Activated CD4-positive, alpha-beta T cell treated with anti-CD3 and anti-CD28 coated beads, Interleukin-2, amount 50 U/mL, for 16 hours (primary cell): ENCODE data around the gene AIG1.
"Not testable (repeated sequence)": the region's sequence is repeated elsewhere in the genome, so short reads cannot be mapped to it uniquely, and the experiment has no call there.

Source experiments
- DNase-seq: peaks from one replicate; pipeline ENCODE4 v3.0.0-alpha.2; 2020

Gene AIG1

DNA sequence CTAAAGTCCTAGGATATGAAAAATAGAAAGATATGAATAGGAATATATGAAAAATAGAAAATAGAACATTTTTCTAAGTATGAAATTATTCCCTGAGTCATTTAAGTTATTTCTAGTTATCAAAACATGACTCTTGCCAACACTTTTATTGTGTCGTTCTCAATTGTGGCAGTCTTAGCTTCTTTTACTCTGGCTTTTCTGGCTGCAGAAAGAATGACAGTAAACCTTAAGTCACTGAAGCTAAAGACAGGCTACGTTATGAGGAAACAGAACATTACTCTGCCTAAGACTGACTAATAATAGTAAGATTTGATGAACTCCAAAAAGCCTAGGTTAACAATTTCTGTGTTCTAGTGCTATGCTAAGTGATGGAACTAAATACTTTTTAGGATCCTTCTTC lies 74.6 kb downstream of the AIG1 start:
- no peak for DNase-seq

DNA sequence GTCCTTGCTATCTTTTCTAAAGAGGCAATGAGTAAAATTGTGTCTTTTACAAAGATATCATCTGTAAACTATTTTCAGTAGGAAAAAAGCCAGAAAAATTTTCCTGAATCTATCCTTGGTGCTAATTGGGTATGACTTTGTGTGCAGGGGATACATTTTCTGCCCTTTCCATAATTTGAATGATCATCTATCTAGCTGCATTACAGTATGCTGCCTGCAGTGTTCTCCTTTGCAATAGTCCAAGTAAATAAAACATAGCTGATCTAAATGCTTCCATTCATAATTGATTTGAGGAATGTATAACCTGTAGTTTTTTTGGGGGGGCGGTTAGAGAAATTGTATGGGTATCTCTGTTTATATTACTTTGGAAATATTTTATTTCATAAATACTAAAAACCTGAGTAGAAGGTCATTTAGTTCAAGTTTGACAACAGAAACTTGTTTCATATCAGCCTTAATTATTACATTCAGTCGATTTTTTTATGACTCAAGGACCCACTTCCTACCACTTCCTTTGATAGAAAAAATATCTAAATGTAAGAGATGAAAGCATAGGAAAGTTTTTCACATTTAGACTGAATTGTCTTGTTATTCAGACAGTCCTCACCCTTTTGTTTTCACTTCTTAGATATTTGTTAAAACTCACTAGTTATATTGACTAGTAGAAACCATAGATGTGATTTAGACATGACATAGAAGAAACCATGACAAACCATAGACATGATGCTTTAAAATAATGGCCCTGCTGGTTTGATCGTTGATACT lies 75.3 kb downstream of the AIG1 start:
- DNase-seq: no peak

DNA sequence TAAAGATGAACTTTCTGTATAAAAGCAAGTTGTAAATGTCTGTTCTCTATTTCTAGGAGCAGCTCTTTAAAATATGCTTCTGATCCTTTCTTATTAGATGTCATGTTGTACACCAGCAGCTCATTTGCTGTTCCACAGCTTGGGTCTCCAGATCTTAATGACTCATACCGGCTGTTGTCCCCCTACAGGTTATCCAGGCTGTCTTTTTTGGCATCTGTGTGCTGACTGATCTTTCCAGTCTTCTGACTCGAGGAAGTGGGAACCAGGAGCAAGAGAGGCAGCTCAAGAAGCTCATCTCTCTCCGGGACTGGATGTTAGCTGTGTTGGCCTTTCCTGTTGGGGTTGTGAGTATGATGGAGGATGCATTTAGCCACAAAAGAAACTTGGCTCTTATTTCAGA lies 76.0 kb downstream of the AIG1 start:
- no peak for DNase-seq

DNA sequence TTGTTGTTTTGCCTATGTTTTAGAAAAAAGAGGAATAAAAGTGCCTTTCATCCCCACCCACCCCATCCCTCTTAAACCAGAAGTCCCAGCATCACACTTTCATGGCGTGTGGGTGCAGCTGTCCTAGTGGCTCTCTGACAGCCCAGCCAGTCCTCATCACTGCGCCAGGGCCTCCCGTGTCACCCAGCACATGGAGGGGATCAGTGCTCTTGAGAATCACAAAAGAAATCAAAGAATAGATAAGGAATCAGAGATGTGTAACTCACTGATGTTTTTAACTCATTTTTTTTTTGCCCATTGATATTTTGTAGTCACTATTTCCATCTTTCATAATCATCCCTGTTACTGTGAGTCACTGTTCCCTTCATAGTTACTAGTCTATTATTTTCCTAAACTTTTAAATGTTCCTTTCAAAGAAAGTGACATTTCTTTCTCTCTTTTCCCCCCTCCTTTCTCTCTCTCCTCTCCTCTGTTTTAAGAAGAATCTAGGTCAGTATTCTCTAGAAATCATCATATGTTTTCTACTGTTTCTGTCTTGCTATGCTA lies 78.6 kb downstream of the AIG1 start:
- no peak for DNase-seq

DNA sequence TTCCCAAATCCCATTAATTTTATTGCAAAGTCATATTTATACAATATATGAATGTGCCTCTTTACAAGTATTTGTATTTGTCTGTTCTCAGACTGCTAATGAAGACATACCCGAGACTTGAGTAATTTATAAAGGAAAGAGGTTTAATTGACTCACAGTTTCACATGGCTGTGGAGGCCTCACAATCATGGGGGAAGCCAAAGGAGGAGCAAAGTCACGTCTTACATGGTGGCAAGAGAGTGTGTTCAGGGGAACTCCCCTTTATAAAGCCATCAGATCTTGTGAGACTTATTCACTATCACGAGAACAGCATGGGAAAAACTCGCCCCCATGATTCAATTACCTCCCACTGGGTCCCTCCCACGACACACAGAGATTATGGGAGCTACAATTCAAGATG lies 79.2 kb downstream of the AIG1 start:
- peak; percentile 14 for DNase-seq

DNA sequence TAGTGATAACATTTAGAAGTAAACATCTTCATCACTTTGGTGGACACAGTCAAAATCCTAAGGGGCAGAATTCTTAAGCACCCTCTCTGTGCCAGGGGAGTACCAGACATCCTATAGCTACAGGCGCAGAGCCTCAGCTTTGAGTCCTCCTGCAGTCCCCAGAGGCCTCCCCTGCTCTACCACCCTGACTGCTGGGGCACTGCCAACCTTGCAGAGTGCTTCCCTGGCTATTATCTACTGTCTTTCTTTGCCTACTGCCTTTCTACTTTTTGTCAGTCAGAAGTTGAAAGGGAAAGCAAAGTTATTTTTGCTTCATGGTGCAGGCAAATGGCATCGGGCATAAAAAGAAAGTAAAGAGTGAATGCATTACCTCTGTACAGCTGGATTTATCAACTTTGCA lies 80.1 kb downstream of the AIG1 start:
- DNase-seq: no peak

DNA sequence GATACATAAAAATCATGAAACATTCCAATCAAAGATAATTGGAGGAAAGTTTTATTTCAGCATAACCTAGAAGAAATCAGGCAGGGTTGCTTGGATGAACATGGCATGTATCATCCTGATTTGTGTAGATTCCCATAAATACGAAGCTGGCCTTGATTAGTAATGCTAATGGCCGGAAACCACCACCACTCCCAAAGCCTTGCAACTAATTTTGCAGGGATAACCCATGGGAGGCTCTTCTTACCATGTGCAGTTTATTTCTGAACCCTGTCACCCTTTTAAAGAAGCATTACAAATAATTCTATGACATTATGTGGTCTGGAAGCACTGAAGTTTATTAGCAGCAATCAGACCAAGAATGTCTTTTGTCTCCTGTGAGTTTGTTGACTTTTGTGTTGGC lies 80.8 kb downstream of the AIG1 start:
- no peak for DNase-seq

DNA sequence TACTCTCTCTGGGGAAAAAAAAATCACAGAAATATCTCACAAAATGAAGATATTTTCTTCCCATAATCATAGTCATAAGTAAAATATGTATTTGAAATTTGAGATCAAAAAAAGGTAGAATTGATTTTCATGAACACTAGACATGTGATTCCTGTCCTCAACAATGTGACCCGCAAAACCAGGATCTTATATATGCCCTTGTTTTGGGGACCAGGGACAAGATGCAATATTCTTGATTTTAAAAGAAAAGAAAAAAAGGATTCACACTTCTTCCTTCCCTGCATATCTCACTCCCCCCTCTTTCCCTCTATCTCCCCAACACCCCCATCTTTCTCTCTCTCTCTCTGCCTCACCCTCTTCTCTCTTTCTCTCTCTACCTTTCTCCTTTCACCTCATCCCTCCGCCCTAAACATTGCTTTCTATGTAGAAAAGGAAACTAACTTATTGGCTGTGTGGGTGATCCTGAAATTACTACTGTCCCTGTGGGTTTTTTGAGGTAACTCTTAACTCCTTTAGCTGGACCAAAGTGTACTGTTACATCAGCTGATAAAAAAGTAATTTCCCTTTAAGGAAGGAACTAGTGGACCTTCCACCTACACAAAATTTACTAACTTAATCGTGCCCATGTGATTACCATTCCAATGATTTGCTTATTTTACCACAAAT lies 85.6 kb downstream of the AIG1 start:
- no peak for DNase-seq

DNA sequence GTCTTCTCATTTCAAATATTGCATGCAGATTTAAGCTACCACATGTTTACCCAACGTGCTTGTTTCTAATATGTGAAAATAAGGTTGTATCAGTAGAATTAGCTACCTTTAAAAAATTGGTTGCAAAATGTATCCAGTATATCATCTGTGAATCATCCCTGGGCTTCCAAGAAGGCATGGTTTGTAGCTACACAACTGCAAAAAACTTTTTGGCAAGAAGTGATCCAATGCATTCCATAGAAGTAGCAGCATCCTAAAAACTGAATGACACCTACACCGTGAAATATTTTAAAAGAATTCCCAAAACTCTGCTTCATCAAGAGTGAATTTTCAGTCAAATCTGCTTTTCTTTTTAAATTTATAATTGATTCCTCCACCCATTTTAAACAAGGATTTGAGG lies 89.1 kb downstream of the AIG1 start:
- DNase-seq: no peak

DNA sequence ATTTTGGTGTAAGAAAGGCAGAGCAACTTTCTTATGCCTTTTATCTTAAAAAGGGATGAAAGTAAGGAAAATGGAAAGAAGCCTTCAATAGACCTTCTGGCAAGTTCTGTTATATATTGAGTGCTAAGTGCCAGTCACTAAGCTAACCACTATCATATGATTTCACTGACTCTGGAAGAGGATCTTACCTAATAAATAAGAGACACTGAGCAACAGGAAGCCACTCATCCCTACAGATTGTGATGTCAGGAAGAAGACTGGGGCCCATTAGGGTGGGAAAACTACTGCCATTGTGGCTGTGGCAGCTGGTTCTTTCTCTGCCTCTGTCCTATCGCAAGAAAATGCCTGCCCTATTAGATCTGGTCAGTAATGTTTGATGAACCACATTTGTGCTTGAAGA lies 89.6 kb downstream of the AIG1 start:
- no peak for DNase-seq

DNA sequence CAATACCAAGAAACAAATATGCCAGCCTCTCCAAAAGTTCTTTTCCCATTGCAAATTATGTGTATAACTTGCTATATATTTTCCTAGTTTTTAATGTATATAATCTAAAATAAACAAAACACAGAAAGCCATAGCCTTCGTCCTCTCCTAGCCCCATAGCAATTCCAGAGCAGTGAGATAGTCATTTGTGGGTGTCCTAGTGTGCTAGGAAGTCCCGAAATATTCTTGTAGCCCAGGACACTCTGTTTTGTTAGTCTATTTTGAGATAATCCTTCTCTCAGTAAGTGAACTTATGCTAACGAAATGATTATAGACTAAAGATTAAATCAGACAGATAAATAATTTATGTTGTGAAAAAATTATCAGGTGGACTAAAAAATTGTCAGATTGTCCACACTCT lies 90.7 kb downstream of the AIG1 start:
- DNase-seq: no peak

DNA sequence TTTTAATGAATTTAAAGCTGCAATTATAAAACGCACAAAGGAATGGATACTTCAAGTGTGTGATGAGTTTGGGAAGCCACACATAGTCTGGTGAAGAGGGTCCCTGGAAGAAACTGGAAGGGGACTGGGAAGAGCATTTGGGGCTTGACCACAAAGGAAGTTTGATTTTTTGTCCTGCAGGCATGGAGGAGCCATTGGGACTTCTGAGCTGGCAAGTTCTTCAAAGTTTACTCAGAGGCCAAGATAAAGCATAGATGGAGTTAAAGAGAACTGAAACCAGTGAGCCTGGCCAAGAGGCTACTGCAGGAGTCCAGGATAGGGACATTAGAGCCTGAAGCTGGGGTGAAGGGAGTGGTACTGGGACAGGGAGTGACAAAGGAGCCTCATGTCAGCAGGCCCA lies 95.0 kb downstream of the AIG1 start:
- no peak for DNase-seq

DNA sequence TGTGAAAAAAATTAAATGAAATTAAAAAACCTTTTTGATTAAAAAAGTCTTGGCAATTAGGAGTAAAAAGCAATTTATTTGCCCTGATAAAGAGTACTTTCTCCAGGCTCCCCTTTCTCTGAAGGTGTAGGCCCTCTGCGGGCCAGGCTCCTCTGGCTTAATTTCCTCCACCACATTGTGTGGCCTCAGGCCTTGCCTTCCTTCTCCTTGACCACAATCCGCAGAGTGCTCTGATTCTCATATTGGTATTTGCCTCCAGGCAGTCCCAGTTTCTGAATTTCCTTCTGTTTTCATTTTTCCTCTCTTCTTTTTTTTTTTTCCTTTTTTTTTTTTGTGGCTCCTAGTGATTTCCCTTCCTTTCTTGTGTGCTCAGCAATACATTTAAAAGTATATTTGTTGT lies 96.4 kb downstream of the AIG1 start:
- no peak for DNase-seq

DNA sequence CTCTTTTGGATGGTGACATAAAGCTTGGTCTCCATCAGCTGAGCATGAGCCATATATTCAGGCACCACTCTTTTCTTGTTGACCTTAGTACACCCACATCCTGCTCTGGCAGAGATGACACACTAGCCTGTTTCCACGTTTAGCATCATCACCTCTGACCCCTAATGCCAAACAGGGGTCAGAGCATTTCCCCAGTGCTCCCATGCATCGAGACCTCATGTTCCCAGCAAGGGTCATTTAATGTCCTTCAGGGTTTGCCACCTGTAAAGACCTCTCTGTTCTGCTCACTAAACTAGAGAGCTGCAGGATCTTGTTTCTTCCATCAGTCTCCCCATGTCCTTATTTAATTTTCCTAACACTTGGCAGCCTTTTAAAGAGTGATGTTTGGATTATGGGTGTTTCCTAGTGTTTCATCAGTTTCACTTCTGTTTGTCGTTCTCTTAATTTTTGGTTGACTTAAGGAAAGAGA lies 97.5 kb downstream of the AIG1 start:
- no peak for DNase-seq

DNA sequence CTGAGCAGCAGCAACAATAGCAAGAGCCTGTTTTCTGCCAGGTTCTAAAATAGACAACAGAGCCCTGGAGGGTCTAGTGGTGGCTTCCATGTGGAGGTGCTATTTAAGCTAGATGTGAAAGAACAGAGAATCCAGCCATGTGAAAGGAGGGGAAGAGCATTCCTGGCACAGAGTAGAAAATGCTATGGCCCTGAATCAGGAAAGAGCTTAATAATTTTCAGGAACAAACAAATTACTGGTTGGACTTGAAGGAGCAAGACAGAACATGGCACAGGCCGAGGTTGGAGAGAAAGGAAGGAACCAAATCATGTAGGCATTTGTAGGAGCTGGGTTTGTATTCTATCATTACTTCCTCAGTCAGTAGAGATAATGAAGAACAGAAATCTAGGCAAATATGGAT lies 98.3 kb downstream of the AIG1 start:
- DNase-seq: no peak

DNA sequence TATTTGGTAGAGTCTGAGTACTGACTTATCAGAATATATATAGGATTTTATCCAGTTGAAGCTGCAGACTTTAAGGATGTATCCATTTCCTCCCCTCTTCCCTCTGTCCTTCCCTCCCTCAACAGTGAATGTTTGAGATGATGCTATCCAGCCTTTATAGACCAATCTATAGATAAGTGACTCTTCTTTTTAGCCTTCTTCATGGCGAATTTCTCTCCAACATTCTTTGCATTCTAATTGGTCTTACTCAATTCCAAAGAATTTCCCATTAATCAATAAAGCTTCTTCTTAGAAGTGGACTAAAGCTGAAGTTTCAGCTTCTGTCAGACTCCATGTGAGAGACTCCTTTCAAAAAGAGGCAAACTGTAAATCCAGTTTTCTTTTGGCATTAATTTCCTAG lies 99.3 kb downstream of the AIG1 start:
- no peak for DNase-seq

DNA sequence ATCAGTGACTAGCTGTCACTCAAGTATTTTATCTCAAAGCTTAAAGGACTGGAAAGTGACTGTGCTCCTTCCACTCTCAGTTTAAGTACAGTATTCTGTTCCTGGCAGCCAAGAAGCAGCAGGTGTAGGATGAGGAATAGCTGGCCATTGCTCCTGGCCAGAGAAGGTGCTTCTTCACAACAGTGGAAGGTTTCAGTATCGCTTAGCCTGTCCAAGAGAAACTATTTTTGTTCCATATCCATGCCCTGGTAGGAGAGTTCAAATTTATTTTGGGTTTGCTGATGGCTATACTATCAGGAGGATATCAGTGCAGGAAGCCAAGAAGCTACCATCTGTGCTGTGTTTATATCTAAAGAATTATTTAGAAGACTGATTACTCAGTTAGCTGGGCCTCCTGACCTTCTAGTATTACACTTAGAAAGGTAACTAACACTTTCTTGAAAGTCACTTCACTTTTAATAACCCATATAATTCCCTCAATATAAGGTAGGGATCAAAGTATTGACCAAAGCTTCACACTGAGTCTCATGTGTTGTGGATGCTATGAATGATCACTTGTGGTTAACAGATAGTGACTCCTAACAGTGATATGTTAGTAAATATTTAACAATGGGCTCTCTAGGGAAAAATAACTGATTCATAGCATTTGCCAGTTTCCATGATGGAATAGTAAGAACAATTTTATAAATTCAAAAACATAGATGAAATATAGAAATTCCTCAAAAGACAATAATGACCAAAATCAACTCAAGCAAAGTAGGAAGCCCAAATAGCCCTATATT lies 99.9 kb downstream of the AIG1 start:
- DNase-seq: no peak

DNA sequence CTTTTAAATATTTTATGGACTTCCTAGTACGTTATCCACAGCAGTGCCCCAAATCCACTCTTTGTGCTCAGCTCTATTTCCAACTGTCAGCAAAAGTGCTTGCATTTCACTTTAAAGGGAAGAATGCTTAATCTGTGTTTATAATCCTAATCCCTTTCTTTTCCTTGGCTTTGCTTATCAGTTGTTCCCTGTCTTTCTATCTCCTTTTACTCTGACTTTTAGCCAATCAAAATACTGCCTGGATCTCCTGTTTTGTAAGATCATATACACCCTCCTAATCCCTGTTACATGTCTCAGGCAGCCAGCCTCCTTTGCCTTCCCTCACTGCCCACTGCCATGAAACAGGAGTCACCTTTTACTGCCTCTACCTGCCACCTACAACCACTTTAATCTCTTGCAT lies 102.9 kb downstream of the AIG1 start:
- DNase-seq: no peak

DNA sequence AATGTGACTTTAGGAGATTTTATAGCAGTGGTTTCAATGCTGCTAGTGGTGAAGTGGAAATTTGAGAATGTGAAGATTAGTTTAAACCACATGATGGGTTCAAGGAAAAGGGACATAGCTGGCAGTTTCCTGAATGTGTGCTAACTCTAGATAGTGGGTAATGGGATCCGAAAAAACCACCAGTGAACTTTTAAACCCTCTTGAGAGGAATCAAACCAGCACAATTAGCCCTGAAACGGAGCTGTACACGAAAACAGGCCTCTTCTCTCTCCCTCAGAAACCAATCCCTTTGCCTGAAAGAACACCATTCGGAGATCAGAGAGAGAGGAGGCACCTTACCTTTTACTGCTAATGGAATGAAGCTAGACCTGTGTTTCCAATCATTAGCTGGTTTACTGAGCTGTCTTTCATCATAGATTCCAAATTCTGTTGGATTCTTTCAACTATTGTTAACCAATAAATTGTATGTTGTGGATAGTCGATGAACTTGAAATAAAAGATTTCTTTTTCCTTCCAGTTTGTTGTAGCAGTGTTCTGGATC lies 103.9 kb downstream of the AIG1 start:
- no peak for DNase-seq

DNA sequence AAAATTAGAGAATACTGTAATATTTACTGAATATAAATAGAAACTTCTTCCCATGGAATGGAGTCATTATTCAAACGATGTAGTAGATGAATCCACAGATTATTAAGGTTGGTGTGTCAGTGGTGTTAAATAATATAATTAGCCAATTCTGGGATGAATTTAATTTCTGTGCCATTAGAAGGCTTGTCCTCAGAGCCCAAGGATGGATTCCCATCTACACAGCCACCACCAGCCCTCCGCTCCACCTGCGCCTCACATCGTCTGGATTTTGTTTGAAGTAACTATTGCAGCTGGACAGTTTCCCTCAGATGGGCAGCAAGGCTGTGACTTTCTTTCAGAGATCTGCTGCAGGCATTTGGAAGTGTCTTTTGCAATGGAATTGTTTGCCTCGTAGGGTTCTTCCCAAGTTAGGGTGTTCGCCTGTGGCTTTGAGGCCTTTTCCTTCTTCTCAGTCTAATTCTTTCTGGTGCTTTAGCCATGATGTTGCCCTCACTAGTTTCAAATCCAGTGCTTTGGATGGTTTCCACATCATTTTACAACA lies 104.7 kb downstream of the AIG1 start:
- no peak for DNase-seq

DNA sequence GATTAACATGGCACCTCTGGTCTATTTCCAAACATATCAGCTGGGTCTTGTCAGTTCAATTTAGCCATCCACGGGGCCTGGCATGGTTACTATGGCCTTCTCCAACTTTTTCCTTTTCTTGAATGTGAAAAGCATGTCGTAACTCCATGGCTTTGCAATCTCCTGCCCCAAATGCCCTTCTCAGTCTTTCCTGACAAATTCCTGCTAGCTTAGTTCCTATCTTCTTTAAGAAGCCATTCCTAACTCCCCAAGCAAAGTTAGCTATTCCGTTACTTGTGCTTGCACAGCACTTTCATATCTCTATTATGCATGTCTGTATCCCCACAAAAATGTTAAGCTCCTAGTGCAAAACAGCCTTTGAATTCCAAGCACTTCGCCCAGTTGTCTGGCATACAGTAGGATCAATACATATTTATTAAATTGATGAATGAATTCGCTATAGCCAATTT lies 105.6 kb downstream of the AIG1 start:
- no peak for DNase-seq

DNA sequence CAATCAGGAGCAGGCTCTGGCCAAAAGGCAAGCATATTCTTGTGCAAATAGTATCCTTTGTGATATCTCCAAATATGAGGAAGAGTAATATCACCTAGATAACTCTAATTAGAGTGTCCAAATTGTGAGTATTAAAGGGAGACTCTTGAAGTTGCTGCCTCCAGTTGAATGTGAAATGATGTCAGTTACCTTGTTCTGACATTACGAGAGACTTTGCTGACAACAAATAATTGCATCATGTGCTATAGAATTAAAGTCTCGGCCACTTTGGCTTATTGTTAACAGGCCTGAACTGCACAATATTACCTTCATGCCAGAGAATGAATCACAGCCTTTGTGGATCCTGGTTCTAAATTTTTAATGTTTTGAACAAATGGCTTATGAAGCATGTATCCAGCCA lies 106.5 kb downstream of the AIG1 start:
- no peak for DNase-seq

DNA sequence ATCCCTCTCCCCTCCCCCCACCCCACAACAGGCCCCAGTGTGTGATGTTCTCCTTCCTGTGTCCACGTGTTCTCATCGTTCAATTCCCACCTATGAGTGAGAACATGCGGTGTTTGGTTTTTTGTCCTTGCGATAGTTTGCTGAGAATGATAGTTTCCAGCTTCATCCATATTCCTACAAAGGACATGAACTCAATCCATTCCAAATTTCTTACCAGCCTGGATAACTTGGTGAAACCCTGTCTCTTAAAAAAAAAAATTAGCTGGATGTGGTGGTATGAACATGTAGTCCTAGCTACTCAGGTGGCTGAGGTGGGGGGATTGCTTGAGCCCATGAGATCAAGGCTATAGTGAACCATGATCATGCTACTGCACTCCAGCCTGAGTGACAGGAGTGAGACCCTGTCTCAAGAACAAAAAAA lies 107.7 kb downstream of the AIG1 start:
- not testable (repeated sequence) for DNase-seq
